ENCODE measurements around the gene CPT1C. TPM values are rescaled to one million over a fixed set of nuclear protein-coding genes. Genes with fewer than 3 reads are reported as not detected.

The CPT1C gene
- polyA plus RNA-seq, 1 donor from 2014 or later = 204 TPM

- Histone ChIP-seq H3F3A (ENCODE audit: insufficient read depth, low read length, poor library complexity, severe bottlenecking) (no peaks in the 10 kb centered on the region), H3K36me3 (ENCODE audit: insufficient read depth, low read length) (peaks cover 7% of the 10 kb centered on the region), H3K4me3 (ENCODE audit: low read length) (no peak overlapping the region)
Measured at GRCh38 chr19:49696115-49696514, 5.2 kb downstream of the CPT1C start.

GRCh38 chr19:49696865-49697264 lies 5.9 kb downstream of the CPT1C start:
- no peaks in the 10 kb centered on the region for H3K9me3 ChIP-seq (ENCODE audit: low read length)
- no peak overlapping the region for H3K9ac ChIP-seq (ENCODE audit: low read length)
- no peaks in the 10 kb centered on the region for H3F3A ChIP-seq (ENCODE audit: insufficient read depth, low read length, poor library complexity, severe bottlenecking)
- no peaks in the 10 kb centered on the region for H4K20me1 ChIP-seq (ENCODE audit: insufficient read depth)
- peaks cover 7% of the 10 kb centered on the region for H3K36me3 ChIP-seq (ENCODE audit: insufficient read depth, low read length)
- no peaks in the 10 kb centered on the region for H3K9me2 ChIP-seq (ENCODE audit: insufficient read depth, low read length)
- peaks cover 17% of the 10 kb centered on the region for H3K79me2 ChIP-seq (replicated peaks; ENCODE audit: insufficient read depth, low read length)
- no peak overlapping the region for H3K4me2 ChIP-seq (ENCODE audit: low read length)
- H3K27ac ChIP-seq (ENCODE audit: low read length) = no peak overlapping the region
- H2AFZ ChIP-seq (ENCODE audit: low read depth, low read length) = no peak overlapping the region
- H3K27me3 ChIP-seq (ENCODE audit: insufficient read depth, low read depth, low read length) = no peaks in the 10 kb centered on the region
- no peak overlapping the region for H3K4me3 ChIP-seq (ENCODE audit: low read length)
- TF ChIP-seq SMC3 (conservative IDR thresholded peaks at IDR 0.05; ENCODE audit: poor library complexity) = no peak
- no peak for TF ChIP-seq EP300 (conservative IDR thresholded peaks at IDR 0.05; ENCODE audit: poor library complexity, severe bottlenecking)
- no peak for TF ChIP-seq CTCF (IDR thresholded peaks at IDR 0.05; ENCODE audit: poor library complexity, severe bottlenecking)
- TF ChIP-seq TAF1 (IDR thresholded peaks at IDR 0.05; ENCODE audit: low read depth) = no peak
- no peak for TF ChIP-seq REST (IDR thresholded peaks at IDR 0.05; ENCODE audit: borderline replicate concordance)
- no peak for TF ChIP-seq RAD21 (conservative IDR thresholded peaks at IDR 0.05)

More at GRCh38 chr19:49696115-49696514, 5.2 kb downstream of the CPT1C start:
- no peaks in the 10 kb centered on the region for H3K9me2 ChIP-seq (ENCODE audit: insufficient read depth, low read length)
- no peaks in the 10 kb centered on the region for H3K9me3 ChIP-seq (ENCODE audit: low read length)
- H3K79me2 ChIP-seq (replicated peaks; ENCODE audit: insufficient read depth, low read length) = peaks cover 21% of the 10 kb centered on the region
- H3K4me2 ChIP-seq (ENCODE audit: low read length) = no peak overlapping the region
- H3K9ac ChIP-seq (ENCODE audit: low read length) = no peak overlapping the region
- H4K20me1 ChIP-seq (ENCODE audit: insufficient read depth) = no peaks in the 10 kb centered on the region
- no peak overlapping the region for H2AFZ ChIP-seq (ENCODE audit: low read depth, low read length)
- TF ChIP-seq EP300 (conservative IDR thresholded peaks at IDR 0.05; ENCODE audit: poor library complexity, severe bottlenecking) (no peak), SMC3 (conservative IDR thresholded peaks at IDR 0.05; ENCODE audit: poor library complexity) (no peak), MXI1 (conservative IDR thresholded peaks at IDR 0.05; ENCODE audit: poor library complexity, severe bottlenecking) (no peak), CTCF (IDR thresholded peaks at IDR 0.05; ENCODE audit: poor library complexity, severe bottlenecking) (no peak), REST (IDR thresholded peaks at IDR 0.05; ENCODE audit: borderline replicate concordance) (no peak), POLR2AphosphoS5 (IDR thresholded peaks at IDR 0.05) (no peak), RAD21 (conservative IDR thresholded peaks at IDR 0.05) (no peak), EZH2 (IDR thresholded peaks at IDR 0.05; ENCODE audit: borderline replicate concordance, insufficient read depth, low read length, poor library complexity, severe bottlenecking) (no peak), TAF1 (IDR thresholded peaks at IDR 0.05; ENCODE audit: low read depth) (no peak)
- H3K27ac ChIP-seq (ENCODE audit: low read length) = no peak overlapping the region
- no peaks in the 10 kb centered on the region for H3K27me3 ChIP-seq (ENCODE audit: insufficient read depth, low read depth, low read length)
